ENCODE results near the gene NDUFAF8. TPM values are rescaled to one million over a fixed set of nuclear protein-coding genes. Genes with fewer than 3 reads are reported as not detected.

The NDUFAF8 gene
- polyA plus RNA-seq, 1 donor from 2014 or later = 76.4 TPM

DNA sequence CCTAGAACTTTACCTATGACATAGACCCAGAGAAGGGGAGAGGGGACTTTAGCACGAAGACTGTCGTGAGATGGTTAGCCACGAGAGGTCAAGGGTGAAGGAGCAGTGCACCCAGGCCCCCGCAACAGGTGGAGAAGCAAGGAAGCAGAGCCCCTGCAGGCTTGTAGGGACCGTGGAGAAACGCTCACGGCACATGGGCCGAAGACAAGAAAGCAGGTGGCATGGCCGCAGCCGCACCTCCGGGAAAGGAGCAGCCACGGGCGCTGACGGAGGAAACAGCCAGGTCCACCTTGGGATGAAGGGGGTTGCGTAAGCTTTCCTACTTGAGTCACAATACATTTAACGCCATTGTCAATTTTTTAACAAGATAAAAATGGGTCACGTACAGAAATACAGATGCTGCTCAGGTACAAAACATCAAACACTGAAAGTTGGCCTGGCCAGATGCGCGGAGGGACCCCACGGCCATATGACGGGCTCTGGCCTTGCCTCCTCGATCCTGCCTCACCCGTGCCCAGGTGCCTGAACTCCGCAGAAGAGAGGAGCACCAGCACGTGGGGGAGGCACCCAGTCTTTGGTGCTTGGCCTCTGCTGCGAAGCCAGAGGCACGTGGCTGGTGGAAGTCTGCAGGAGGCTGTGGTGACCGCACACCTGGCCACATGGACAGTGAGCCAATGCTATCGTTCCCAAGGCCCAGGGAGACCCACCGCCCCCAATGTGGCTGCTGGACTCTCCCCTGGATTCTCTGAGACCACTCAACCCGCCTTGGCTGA lies 34.8 kb downstream of the NDUFAF8 start:
- no peaks in the 10 kb centered on the region for H3K9me2 ChIP-seq (ENCODE audit: insufficient read depth, low read length)
- no peak for TF ChIP-seq TAF1 (IDR thresholded peaks at IDR 0.05; ENCODE audit: low read depth)
- TF ChIP-seq, protein P1, sequence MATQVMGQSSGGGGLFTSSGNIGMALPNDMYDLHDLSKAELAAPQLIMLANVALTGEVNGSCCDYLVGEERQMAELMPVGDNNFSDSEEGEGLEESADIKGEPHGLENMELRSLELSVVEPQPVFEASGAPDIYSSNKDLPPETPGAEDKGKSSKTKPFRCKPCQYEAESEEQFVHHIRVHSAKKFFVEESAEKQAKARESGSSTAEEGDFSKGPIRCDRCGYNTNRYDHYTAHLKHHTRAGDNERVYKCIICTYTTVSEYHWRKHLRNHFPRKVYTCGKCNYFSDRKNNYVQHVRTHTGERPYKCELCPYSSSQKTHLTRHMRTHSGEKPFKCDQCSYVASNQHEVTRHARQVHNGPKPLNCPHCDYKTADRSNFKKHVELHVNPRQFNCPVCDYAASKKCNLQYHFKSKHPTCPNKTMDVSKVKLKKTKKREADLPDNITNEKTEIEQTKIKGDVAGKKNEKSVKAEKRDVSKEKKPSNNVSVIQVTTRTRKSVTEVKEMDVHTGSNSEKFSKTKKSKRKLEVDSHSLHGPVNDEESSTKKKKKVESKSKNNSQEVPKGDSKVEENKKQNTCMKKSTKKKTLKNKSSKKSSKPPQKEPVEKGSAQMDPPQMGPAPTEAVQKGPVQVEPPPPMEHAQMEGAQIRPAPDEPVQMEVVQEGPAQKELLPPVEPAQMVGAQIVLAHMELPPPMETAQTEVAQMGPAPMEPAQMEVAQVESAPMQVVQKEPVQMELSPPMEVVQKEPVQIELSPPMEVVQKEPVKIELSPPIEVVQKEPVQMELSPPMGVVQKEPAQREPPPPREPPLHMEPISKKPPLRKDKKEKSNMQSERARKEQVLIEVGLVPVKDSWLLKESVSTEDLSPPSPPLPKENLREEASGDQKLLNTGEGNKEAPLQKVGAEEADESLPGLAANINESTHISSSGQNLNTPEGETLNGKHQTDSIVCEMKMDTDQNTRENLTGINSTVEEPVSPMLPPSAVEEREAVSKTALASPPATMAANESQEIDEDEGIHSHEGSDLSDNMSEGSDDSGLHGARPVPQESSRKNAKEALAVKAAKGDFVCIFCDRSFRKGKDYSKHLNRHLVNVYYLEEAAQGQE (IDR thresholded peaks at IDR 0.05; ENCODE audit: borderline replicate concordance) = no peak
- TF ChIP-seq, protein P2, sequence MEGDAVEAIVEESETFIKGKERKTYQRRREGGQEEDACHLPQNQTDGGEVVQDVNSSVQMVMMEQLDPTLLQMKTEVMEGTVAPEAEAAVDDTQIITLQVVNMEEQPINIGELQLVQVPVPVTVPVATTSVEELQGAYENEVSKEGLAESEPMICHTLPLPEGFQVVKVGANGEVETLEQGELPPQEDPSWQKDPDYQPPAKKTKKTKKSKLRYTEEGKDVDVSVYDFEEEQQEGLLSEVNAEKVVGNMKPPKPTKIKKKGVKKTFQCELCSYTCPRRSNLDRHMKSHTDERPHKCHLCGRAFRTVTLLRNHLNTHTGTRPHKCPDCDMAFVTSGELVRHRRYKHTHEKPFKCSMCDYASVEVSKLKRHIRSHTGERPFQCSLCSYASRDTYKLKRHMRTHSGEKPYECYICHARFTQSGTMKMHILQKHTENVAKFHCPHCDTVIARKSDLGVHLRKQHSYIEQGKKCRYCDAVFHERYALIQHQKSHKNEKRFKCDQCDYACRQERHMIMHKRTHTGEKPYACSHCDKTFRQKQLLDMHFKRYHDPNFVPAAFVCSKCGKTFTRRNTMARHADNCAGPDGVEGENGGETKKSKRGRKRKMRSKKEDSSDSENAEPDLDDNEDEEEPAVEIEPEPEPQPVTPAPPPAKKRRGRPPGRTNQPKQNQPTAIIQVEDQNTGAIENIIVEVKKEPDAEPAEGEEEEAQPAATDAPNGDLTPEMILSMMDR (IDR thresholded peaks at IDR 0.05; ENCODE audit: poor library complexity, severe bottlenecking) = no peak
- TF ChIP-seq RAD21 (conservative IDR thresholded peaks at IDR 0.05) = no peak
- no peak for TF ChIP-seq MXI1 (conservative IDR thresholded peaks at IDR 0.05; ENCODE audit: poor library complexity, severe bottlenecking)
- no peak for TF ChIP-seq EZH2 (IDR thresholded peaks at IDR 0.05; ENCODE audit: borderline replicate concordance, insufficient read depth, low read length, poor library complexity, severe bottlenecking)
- TF ChIP-seq SMC3 (conservative IDR thresholded peaks at IDR 0.05; ENCODE audit: poor library complexity) = no peak
- no peak for TF ChIP-seq EP300 (conservative IDR thresholded peaks at IDR 0.05; ENCODE audit: poor library complexity, severe bottlenecking)
- no peak for TF ChIP-seq POLR2AphosphoS5 (IDR thresholded peaks at IDR 0.05)
- no peaks in the 10 kb centered on the region for H3K36me3 ChIP-seq (ENCODE audit: insufficient read depth, low read length)

DNA sequence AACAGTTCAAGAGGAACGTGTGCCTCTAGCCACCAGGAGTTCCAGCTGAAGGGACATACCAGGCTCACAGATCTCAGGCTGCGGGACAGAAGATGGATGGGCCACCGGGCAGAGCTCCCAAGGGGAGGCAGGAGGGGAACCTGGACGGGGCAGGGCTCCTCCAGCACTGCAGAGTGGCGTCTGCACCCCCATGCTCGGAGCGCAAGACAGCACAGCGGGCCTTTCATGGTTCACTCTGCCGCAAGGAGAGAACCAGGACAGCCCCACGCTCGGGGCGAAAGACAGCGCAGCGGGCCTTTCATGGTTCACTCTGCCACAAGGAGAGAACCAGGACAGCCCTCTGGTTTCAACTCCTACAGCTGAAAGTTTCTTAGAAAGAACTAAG lies 35.3 kb downstream of the NDUFAF8 start:
- no peaks in the 10 kb centered on the region for H4K20me1 ChIP-seq (ENCODE audit: insufficient read depth)
- no peaks in the 10 kb centered on the region for H3K9me3 ChIP-seq (ENCODE audit: low read length)
- H3K9me2 ChIP-seq (ENCODE audit: insufficient read depth, low read length) = no peaks in the 10 kb centered on the region
- H3F3A ChIP-seq (ENCODE audit: insufficient read depth, low read length, poor library complexity, severe bottlenecking) = no peaks in the 10 kb centered on the region
- H3K27ac ChIP-seq (ENCODE audit: low read length) = no peak overlapping the region
- H3K9ac ChIP-seq (ENCODE audit: low read length) = no peak overlapping the region
- H3K79me2 ChIP-seq (replicated peaks; ENCODE audit: insufficient read depth, low read length) = no peaks in the 10 kb centered on the region
- no peak overlapping the region for H3K4me2 ChIP-seq (ENCODE audit: low read length)
- no peak overlapping the region for H3K4me3 ChIP-seq (ENCODE audit: low read length)
- no peaks in the 10 kb centered on the region for H3K27me3 ChIP-seq (ENCODE audit: insufficient read depth, low read depth, low read length)
- H2AFZ ChIP-seq (ENCODE audit: low read depth, low read length) = no peak overlapping the region
- no peak for TF ChIP-seq TAF1 (IDR thresholded peaks at IDR 0.05; ENCODE audit: low read depth)
- H3K36me3 ChIP-seq (ENCODE audit: insufficient read depth, low read length) = no peaks in the 10 kb centered on the region

More for the DNA sequence above, 34.8 kb downstream of the NDUFAF8 start:
- H3K79me2 ChIP-seq (replicated peaks; ENCODE audit: insufficient read depth, low read length) = no peaks in the 10 kb centered on the region
- H3K27ac ChIP-seq (ENCODE audit: low read length) = no peak overlapping the region
- no peaks in the 10 kb centered on the region for H3F3A ChIP-seq (ENCODE audit: insufficient read depth, low read length, poor library complexity, severe bottlenecking)
- no peaks in the 10 kb centered on the region for H3K27me3 ChIP-seq (ENCODE audit: insufficient read depth, low read depth, low read length)
- no peak overlapping the region for H3K4me2 ChIP-seq (ENCODE audit: low read length)
- no peaks in the 10 kb centered on the region for H4K20me1 ChIP-seq (ENCODE audit: insufficient read depth)
- H3K9me3 ChIP-seq (ENCODE audit: low read length) = no peaks in the 10 kb centered on the region
- H3K9ac ChIP-seq (ENCODE audit: low read length) = no peak overlapping the region
- H3K4me3 ChIP-seq (ENCODE audit: low read length) = no peak overlapping the region
- H2AFZ ChIP-seq (ENCODE audit: low read depth, low read length) = no peak overlapping the region

Measured in neural cell (in vitro differentiated cells).